HepG2 (cell line): ENCODE results near the gene C16orf87. TPM values are rescaled to one million over a fixed set of nuclear protein-coding genes. Genes with fewer than 3 reads are reported as not detected.

Source experiments
- AKAP8 ChIP-seq: sonication (generic); formaldehyde crosslinking; IDR thresholded peaks from 2 replicates; pipeline ENCODE4 v1.5.1; 2020; ENCODE audit warnings: mild to moderate bottlenecking, missing genetic modification reagents
- CREB1 ChIP-seq, 2 experiments: fragments of 450-650 bp in 1 of 2; IDR thresholded peaks; 2 replicates each; pipeline ENCODE4 v1.6.1; 2016 to 2017; ENCODE audit warnings: control low read depth in 1 of 2, mild to moderate bottlenecking in 1 of 2, missing compliant biosample characterization in 1 of 2, missing genetic modification characterization in 1 of 2
- DDIT3 ChIP-seq: sonication (generic); formaldehyde crosslinking; IDR thresholded peaks from 2 replicates; pipeline ENCODE4 v1.4.0; 2020; ENCODE audit warnings: mild to moderate bottlenecking, missing genetic modification reagents
- DNMT3B ChIP-seq: conservative IDR thresholded peaks from 2 replicates; pipeline ENCODE4 v1.6.1; 2016; ENCODE audit warnings: missing biosample characterization, control low read depth
- ELF3 ChIP-seq: IDR thresholded peaks from 2 replicates; pipeline ENCODE4 v1.6.1; 2016; ENCODE audit warnings: missing genetic modification reagents, missing compliant biosample characterization
- FOXK1 ChIP-seq: sonication (generic); formaldehyde crosslinking; IDR thresholded peaks from 2 replicates; pipeline ENCODE4 v1.4.0; 2020; ENCODE audit warnings: low read depth, missing genetic modification reagents, borderline replicate concordance
- PLSCR1 ChIP-seq: sonication (generic); formaldehyde crosslinking; IDR thresholded peaks from 2 replicates; pipeline ENCODE4 v1.5.0; 2020; ENCODE audit warnings: missing genetic modification reagents, mild to moderate bottlenecking, borderline replicate concordance
- RAD21 ChIP-seq: fragments of 450-650 bp; formaldehyde crosslinking; IDR thresholded peaks from 2 replicates; pipeline ENCODE4 v1.5.0; 2020; ENCODE audit warnings: mild to moderate bottlenecking
- RXRB ChIP-seq: IDR thresholded peaks from 2 replicates; pipeline ENCODE4 v1.6.1; 2016; ENCODE audit warnings: borderline replicate concordance, missing genetic modification reagents, missing compliant biosample characterization
- SMAD3 ChIP-seq: sonication (generic); formaldehyde crosslinking; IDR thresholded peaks from 2 replicates; pipeline ENCODE4 v1.4.0; 2020; ENCODE audit warnings: missing genetic modification reagents
- SP1 ChIP-seq, 2 experiments: fragments of 450-650 bp in 1 of 2; sonication (generic) in 1 of 2; formaldehyde crosslinking in 1 of 2; IDR thresholded peaks; 2 replicates each; pipeline versions ENCODE4 v1.4.0 to v1.6.1; 2016 to 2020; ENCODE audit warnings: missing genetic modification reagents in 1 of 2
- SRSF4 ChIP-seq: fragments of 200-400 bp; formaldehyde crosslinking; IDR thresholded peaks from one replicate; pipeline ENCODE4 v1.6.1; 2018; ENCODE audit warnings: mild to moderate bottlenecking, low read depth, low read length, moderate library complexity; ENCODE audit not compliant: poor library complexity, severe bottlenecking
- SRY ChIP-seq: sonication (generic); formaldehyde crosslinking; IDR thresholded peaks from 2 replicates; pipeline ENCODE4 v1.8.0; 2022; ENCODE audit warnings: mild to moderate bottlenecking, missing genetic modification reagents
- TOE1 ChIP-seq: sonication (generic); formaldehyde crosslinking; IDR thresholded peaks from 2 replicates; pipeline ENCODE4 v1.4.0; 2020; ENCODE audit warnings: mild to moderate bottlenecking, missing genetic modification reagents
- ZBTB25 ChIP-seq: IDR thresholded peaks from 2 replicates; pipeline ENCODE4 v1.6.1; 2018; ENCODE audit warnings: missing genetic modification reagents
- ZBTB49 ChIP-seq: sonication (generic); formaldehyde crosslinking; IDR thresholded peaks from 2 replicates; pipeline ENCODE4 v1.4.0; 2020; ENCODE audit warnings: missing genetic modification reagents, borderline replicate concordance
- ZEB1 ChIP-seq: IDR thresholded peaks from 2 replicates; pipeline ENCODE4 v1.6.1; 2012; ENCODE audit warnings: mild to moderate bottlenecking, low read depth, inconsistent platforms; ENCODE audit not compliant: insufficient replicate concordance
- ZFP90 ChIP-seq: sonication (generic); formaldehyde crosslinking; IDR thresholded peaks from 2 replicates; pipeline ENCODE4 v1.8.0; 2022; ENCODE audit warnings: missing genetic modification reagents, mild to moderate bottlenecking, inconsistent platforms, borderline replicate concordance
- ZNF333 ChIP-seq: sonication (generic); formaldehyde crosslinking; IDR thresholded peaks from 2 replicates; pipeline ENCODE4 v1.4.0; 2020; ENCODE audit warnings: mild to moderate bottlenecking, missing genetic modification reagents, borderline replicate concordance
- ZNF558 ChIP-seq: sonication (generic); formaldehyde crosslinking; IDR thresholded peaks from 2 replicates; pipeline ENCODE4 v1.9.0; 2022; ENCODE audit warnings: mild to moderate bottlenecking, missing genetic modification reagents, borderline replicate concordance
- polyA plus RNA-seq, 8 experiments: library from polyadenylated mRNA; depleted of rRNA in 3 of 8; stranded (reverse) in 7 of 8; unstranded in 1 of 8; fragments of >200 nt; fragmentation: Illumina TruSeq in 4 of 8; extraction: Trizol in 4 of 8; gene quantifications; 2 replicates each; pipeline versions ENCODE4 v1.2.1 to v1.2.3, GENCODE V29; 2011 to 2016; ENCODE audit warnings: low read depth in 4 of 8, missing spikeins in 1 of 8, mixed read lengths in 1 of 8; ENCODE audit not compliant: insufficient read depth in 1 of 8
- total RNA-seq, 5 experiments: library from RNA; depleted of rRNA; stranded (reverse); fragments of >200 nt; fragmentation: Illumina TruSeq; extraction: Trizol; gene quantifications; 2 replicates each; pipeline ENCODE4 v1.2.3, GENCODE V29; 2016; ENCODE audit warnings: low read depth in 1 of 5
- TF ChIP-seq, protein P1 (sequence below): sonication (generic); formaldehyde crosslinking; IDR thresholded peaks from 2 replicates; pipeline ENCODE4 v1.8.1; 2022; ENCODE audit warnings: mild to moderate bottlenecking, missing genetic modification reagents
- TF ChIP-seq, protein P2 (sequence below): sonication (generic); formaldehyde crosslinking; IDR thresholded peaks from 2 replicates; pipeline ENCODE4 v1.5.1; 2020; ENCODE audit warnings: missing genetic modification reagents, mild to moderate bottlenecking, borderline replicate concordance

C16orf87 gene
- total and polyA plus RNA-seq, 2 of the 13 experiments (the other 11 are each of a cell fraction or from before 2014, with no cell fraction given), result 8.6 to 19.5 TPM

DNA sequence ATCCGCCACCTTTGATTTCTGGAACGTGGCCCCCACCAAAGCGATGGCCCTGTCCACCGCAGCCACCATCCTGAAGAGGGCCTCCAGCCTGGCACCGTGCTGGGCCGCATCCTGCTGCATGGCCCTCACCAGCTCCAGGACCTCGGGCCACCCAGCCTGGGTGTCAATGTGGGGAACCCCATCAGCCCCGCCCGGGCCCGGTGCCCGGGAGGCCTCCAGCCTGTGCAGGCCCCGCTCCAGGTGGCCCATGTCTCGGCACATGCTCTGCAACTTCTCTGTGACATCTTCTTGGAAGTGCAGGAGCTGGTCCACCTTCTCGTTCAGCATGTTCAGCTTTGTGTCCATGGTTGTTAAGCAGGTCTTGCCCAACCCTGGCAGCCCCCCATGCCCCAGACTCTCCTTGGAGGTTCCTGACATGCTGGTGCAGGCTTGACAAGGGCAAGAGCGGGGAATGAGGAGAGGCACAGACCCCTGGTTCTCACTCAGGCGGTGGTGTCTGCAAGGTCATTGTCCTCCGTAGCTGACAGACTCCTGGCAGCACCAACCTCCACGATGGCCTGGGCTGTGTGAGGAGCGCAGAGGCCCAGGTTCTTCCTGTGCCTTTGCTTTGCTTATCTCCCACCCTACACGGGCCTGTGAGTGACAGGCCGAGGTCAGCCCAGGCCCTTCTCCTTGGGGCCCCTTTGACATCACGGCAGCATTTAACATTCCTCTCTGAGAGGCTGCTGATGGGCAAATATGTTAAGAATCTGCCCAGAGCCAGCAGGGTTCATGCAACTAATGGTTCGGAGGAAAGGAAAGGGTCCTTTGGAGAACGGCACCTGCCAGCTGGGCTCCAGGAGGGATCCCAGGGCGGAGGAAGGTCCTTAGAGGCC lies 83.0 kb downstream of the C16orf87 start, which contains the start of gene MYLK3 (continued):
- peak; percentile 59; the same call in 1 of the 2 replicates for TF ChIP-seq RXRB (CRISPR knock-in tag)
- TF ChIP-seq ELF3, result no peak
- TF ChIP-seq RAD21 (CRISPR knock-in tag), result no peak
- no peak for TF ChIP-seq SRY (CRISPR knock-in tag)
- no peak for TF ChIP-seq DNMT3B (CRISPR knock-in tag)
- TF ChIP-seq ZNF333 (CRISPR knock-in tag), result no peak
- TF ChIP-seq, protein P1, sequence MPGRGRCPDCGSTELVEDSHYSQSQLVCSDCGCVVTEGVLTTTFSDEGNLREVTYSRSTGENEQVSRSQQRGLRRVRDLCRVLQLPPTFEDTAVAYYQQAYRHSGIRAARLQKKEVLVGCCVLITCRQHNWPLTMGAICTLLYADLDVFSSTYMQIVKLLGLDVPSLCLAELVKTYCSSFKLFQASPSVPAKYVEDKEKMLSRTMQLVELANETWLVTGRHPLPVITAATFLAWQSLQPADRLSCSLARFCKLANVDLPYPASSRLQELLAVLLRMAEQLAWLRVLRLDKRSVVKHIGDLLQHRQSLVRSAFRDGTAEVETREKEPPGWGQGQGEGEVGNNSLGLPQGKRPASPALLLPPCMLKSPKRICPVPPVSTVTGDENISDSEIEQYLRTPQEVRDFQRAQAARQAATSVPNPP (CRISPR knock-in tag), result no peak
- no peak for TF ChIP-seq PLSCR1 (CRISPR knock-in tag)
- TF ChIP-seq ZEB1, result no peak
- TF ChIP-seq, protein P2, sequence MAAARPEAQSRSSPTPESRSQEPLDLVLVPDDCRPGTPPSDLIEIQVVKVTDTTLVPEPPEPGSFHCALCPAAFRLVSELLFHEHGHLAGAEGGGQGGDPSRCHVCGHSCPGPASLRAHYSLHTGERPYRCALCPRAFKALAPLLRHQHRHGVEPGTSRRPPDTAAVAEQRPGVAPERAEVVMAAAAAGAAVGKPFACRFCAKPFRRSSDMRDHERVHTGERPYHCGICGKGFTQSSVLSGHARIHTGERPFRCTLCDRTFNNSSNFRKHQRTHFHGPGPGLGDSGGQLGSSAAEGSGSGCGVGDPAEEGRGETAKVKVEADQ, result no peak
- no peak for TF ChIP-seq ZBTB49 (CRISPR knock-in tag)
- no peak for TF ChIP-seq SP1 (IDR thresholded peaks at IDR 0.05)
- TF ChIP-seq SP1 (CRISPR knock-in tag; IDR thresholded peaks at IDR 0.05), result no peak
- TF ChIP-seq ZFP90 (CRISPR knock-in tag), result no peak
- TF ChIP-seq ZBTB25 (CRISPR knock-in tag), result no peak
- no peak for TF ChIP-seq DDIT3 (CRISPR knock-in tag)
- no peak for TF ChIP-seq SRSF4
- no peak for TF ChIP-seq CREB1 (IDR thresholded peaks at IDR 0.05)
- TF ChIP-seq CREB1 (CRISPR knock-in tag; IDR thresholded peaks at IDR 0.05), result no peak
- no peak for TF ChIP-seq TOE1
- TF ChIP-seq FOXK1 (CRISPR knock-in tag), result no peak
- TF ChIP-seq AKAP8 (CRISPR knock-in tag), result no peak
- no peak for TF ChIP-seq ZNF558
- TF ChIP-seq SMAD3 (CRISPR knock-in tag), result no peak
